Measurements from ENCODE around the gene RNPEP. TPM values are rescaled to one million over a fixed set of nuclear protein-coding genes. Genes with fewer than 3 reads are reported as not detected.

RNPEP gene
- total and polyA plus RNA-seq, 2 of the 8 experiments (the other 6 are each of a cell fraction or from before 2014, with no cell fraction given), result 34.1 to 51.1 TPM

DNA sequence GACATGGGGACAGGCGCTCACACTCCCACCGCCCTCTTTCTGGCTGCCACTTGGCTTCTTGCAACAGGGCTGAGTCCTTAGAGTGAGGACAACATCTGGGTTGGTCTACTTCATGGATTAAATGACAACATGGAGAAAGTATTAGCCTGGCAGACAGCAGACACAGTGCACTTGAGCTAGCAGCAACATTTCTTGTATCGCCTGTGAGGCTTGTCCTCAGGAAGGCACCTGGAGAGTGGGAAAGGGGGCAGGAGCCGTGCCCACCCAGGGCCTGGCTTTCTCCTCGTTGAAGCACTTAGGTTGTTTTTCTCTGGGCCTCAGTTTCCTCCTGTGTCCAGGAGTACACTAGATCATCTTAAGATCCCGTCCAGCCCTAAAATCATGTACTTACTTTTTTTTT, 31.6 kb downstream of the RNPEP start:
- DNase-seq (ENCODE audit: low read depth in 1 of 2, low spot score in 2 of 2) (no peak), FAIRE-seq (no peak)
- Histone ChIP-seq H2BK120ac (replicated peaks; ENCODE audit: low read depth, low read length) (no peak overlapping the region), H3K4ac (replicated peaks; ENCODE audit: insufficient read length, low read depth, low read length) (no peak overlapping the region), H2AK5ac (ENCODE audit: low read depth, low read length) (no peak overlapping the region), H3K4me1 (replicated peaks in 1 of 4; ENCODE audit: control insufficient read depth in 3 of 4, insufficient read depth in 4 of 4, low read length in 3 of 4) (peaks cover 3 to 32% (median 19%) of the 10 kb centered on the region in 4 experiments), H3K23ac (ENCODE audit: insufficient read length) (no peak overlapping the region), H2BK5ac (ENCODE audit: low read depth, low read length) (no peak overlapping the region), H2BK15ac (ENCODE audit: low read length) (no peak overlapping the region), H4K20me1 (replicated peaks in 1 of 2; ENCODE audit: control insufficient read depth in 1 of 2, insufficient read depth in 2 of 2, low read length in 2 of 2) (peaks cover 2 to 3% of the 10 kb centered on the region in 2 experiments), H2BK20ac (ENCODE audit: low read length) (no peak overlapping the region), H3K4me3 (ENCODE audit: extremely low read depth in 1 of 4, insufficient read depth in 2 of 4, low read depth in 3 of 4, low read length in 4 of 4) (no peak overlapping the region), H3K18ac (ENCODE audit: extremely low read depth, low read length) (no peak overlapping the region), H3K27ac (ENCODE audit: low read depth, low read length) (no peak overlapping the region), H3K9me3 (ENCODE audit: insufficient read depth in 2 of 2, low read depth in 1 of 2, low read length in 1 of 2) (no peaks in the 10 kb centered on the region), H3K4me2 (ENCODE audit: insufficient read depth in 1 of 2, low read depth in 2 of 2, low read length in 2 of 2) (no peak overlapping the region), H3K14ac (ENCODE audit: insufficient read length) (no peak overlapping the region), H4K91ac (replicated peaks; ENCODE audit: insufficient read length, low read length) (no peak overlapping the region), H4K8ac (ENCODE audit: extremely low read depth, insufficient read depth, low read length) (no peak overlapping the region), H2AFZ (ENCODE audit: low read length) (no peak overlapping the region), H3K9ac (replicated peaks in 1 of 4; ENCODE audit: extremely low read depth in 1 of 4, low read depth in 3 of 4, low read length in 3 of 4) (no peak overlapping the region), H3K23me2 (ENCODE audit: low read depth, low read length) (peaks cover 5% of the 10 kb centered on the region; the same call in 1 of the 2 replicates), H3K79me2 (ENCODE audit: control insufficient read depth in 1 of 2, insufficient read depth in 2 of 2, low read length in 2 of 2) (peaks cover 0 to 13% of the 10 kb centered on the region in 2 experiments; a peak in 1 of 4 replicates), H3K36me3 (ENCODE audit: control insufficient read depth in 2 of 4, insufficient read depth in 4 of 4, low read length in 3 of 4) (peaks cover 8 to 39% (median 16%) of the 10 kb centered on the region in 4 experiments; a peak in 7 of 8 replicates), H3K27me3 (replicated peaks in 1 of 4; ENCODE audit: control insufficient read depth in 3 of 4, extremely low read depth in 1 of 4, insufficient read depth in 3 of 4, low read length in 3 of 4) (no peaks in the 10 kb centered on the region), H4K5ac (ENCODE audit: insufficient read length, low read depth, low read length) (no peak overlapping the region), H3K79me1 (ENCODE audit: low read depth, low read length) (peaks cover 5% of the 10 kb centered on the region), H2BK12ac (ENCODE audit: low read depth, low read length) (no peak overlapping the region), H3K56ac (replicated peaks; ENCODE audit: insufficient read length, low read depth, low read length) (no peak overlapping the region)
- TF ChIP-seq POLR2A (IDR thresholded peaks at IDR 0.05; ENCODE audit: control extremely low read depth in 1 of 2, low read depth in 2 of 2, low read length in 2 of 2), result no peak; a peak in 1 of 3 replicates
- TF ChIP-seq RBBP5 (IDR thresholded peaks at IDR 0.05; ENCODE audit: borderline replicate concordance, low read depth, low read length), result no peak
- no peak for TF ChIP-seq BCL11A (IDR thresholded peaks at IDR 0.05; ENCODE audit: low read depth in 2 of 2, low read length in 2 of 2)
- no peak for TF ChIP-seq POLR2AphosphoS5 (IDR thresholded peaks at IDR 0.05; ENCODE audit: low read depth, low read length)
- CTCF ChIA-PET (ENCODE audit: partially characterized antibody), result interaction anchor here (1.5 to 27.9 kb wide), 3 partner anchors 10 to 110 kb away, joined by 3 to 1014 read pairs (median 15); partner anchors contain the start of gene GPR37L1
- 87% methylated on average over 5 of the region's 6 CpGs; no CpG with 5 or more reads in 1 of the 2 experiments for WGBS, 2 experiments (ENCODE audit: extremely low coverage in 1 of 2, insufficient coverage in 1 of 2, insufficient read length in 1 of 2, insufficient replicate concordance in 2 of 2, low coverage in 1 of 2, low lambda C conversion rate in 2 of 2, missing lambda C conversion rate in 1 of 2)
- POLR2A ChIA-PET (ENCODE audit: partially characterized antibody), result interaction anchor here (1.4 to 7.5 kb wide), 3 partner anchors 8 to 121 kb away, joined by 4 to 74 read pairs (median 33); no protein-coding TSS in a partner anchor
